ENCODE measurements around the gene SPINT2. TPM values are rescaled to one million over a fixed set of nuclear protein-coding genes. Genes with fewer than 3 reads are reported as not detected.

The SPINT2 gene
- total and polyA plus RNA-seq, 7 experiments from 2014 or later: 35.5 to 139 (median 40.9) TPM

GRCh38 chr19:38319421-38320258 lies 55.3 kb downstream of the SPINT2 start, which contains the start of gene KCNK6:
KCNK6 (plus strand) TSS chr19:38319845; CDS start chr19:38319951, 106 bp downstream.
- H3K27ac Mint-ChIP-seq: peak within 1 kb of the TSS; percentile 44 to 89 (median 75)
- no peaks in the 10 kb centered on the region for H3K27me3 Mint-ChIP-seq
- Histone ChIP-seq H3K27ac (ENCODE audit: low read depth, low read length) (peak within 1 kb of the TSS; percentile 68), H3K27me3 (ENCODE audit: control insufficient read depth in 2 of 2, insufficient read depth in 2 of 2, low read length in 2 of 2) (no peaks in the 10 kb centered on the region), H3K9me3 (ENCODE audit: control insufficient read depth in 2 of 3, low read length in 3 of 3) (no peaks in the 10 kb centered on the region), H3K4me3 (ENCODE audit: low read length) (peak within 1 kb of the TSS; percentile 64), H3K4me1 (ENCODE audit: control insufficient read depth in 2 of 2, insufficient read depth in 2 of 2, low read length in 2 of 2) (peaks cover 15 to 30% of the 10 kb centered on the region in 2 donors), H3K36me3 (ENCODE audit: control insufficient read depth in 2 of 3, insufficient read depth in 3 of 3, low read length in 3 of 3) (no peaks in the 10 kb centered on the region)
- H3K4me3 Mint-ChIP-seq: peak within 1 kb of the TSS; percentile 79 to 89 (median 86)
- H3K4me1 Mint-ChIP-seq: peaks cover 36 to 68% (median 58%) of the 10 kb centered on the region in 7 donors
- H3K9me3 Mint-ChIP-seq: no peaks in the 10 kb centered on the region
- ChIA-PET CTCF (interaction anchor here (0.6 to 1.9 kb wide), 3 partner anchors 38 to 83 kb away, joined by 3 to 5 read pairs (median 4); partner anchors contain the start of gene FAM98C), POLR2A (interaction anchor here (1.2 kb wide), 1 partner anchor 10 kb away, joined by 4 read pairs; no protein-coding TSS in a partner anchor)
- no peak for ATAC-seq
- intact Hi-C loops (cut with micrococcal nuclease): loop anchor here (1.0 to 10.0 kb wide), 10 partner anchors 18 to 1105 kb away; partner anchors contain the start of genes ACTN4 (in 1 of the 2), ECH1 (in 1 of the 2), EIF3K (in 1 of the 2) and GGN (in 1 of the 2)
- DNase-seq: peak in 8 of 9 donors; percentile 21 to 68 (median 30)
- peaks cover 0 to 4% (median 3%) of the 10 kb centered on the region in 5 donors for H3K36me3 Mint-ChIP-seq

DNA sequence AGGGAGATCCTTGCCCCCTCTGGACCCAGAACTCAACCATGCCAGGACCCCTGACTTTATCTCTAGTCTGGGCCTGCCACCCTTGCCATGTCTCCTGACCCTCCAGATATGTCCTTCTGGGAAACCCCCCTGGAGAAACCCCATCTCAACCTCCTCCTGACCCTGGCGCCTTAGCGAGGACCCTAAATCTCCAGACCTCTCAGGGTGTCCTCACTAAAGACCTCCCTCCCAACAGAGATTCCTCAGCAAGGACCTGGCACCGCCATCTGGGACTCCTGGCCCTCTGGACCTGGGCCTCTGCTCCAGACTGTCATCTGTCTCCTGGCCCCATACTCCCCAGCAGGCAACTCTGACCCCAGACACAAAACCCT lies 56.6 kb downstream of the SPINT2 start:
- Histone ChIP-seq H3K4me1 (ENCODE audit: control insufficient read depth in 2 of 2, insufficient read depth in 2 of 2, low read length in 2 of 2) (peaks cover 11 to 27% of the 10 kb centered on the region in 2 donors), H3K27me3 (ENCODE audit: control insufficient read depth in 2 of 2, insufficient read depth in 2 of 2, low read length in 2 of 2) (no peaks in the 10 kb centered on the region), H3K4me3 (ENCODE audit: low read length) (no peak overlapping the region), H3K36me3 (ENCODE audit: control insufficient read depth in 2 of 3, insufficient read depth in 3 of 3, low read length in 3 of 3) (peaks cover 0 to 8% (median 0%) of the 10 kb centered on the region in 3 experiments), H3K27ac (ENCODE audit: low read depth, low read length) (no peak overlapping the region), H3K9me3 (ENCODE audit: control insufficient read depth in 2 of 3, low read length in 3 of 3) (no peaks in the 10 kb centered on the region)
- ChIA-PET CTCF (no interaction called here), POLR2A (interaction anchor here (1.2 kb wide), 1 partner anchor 11 kb away, joined by 4 read pairs; no protein-coding TSS in a partner anchor)
- Mint-ChIP-seq H3K36me3 (peaks cover 3 to 13% (median 6%) of the 10 kb centered on the region in 5 donors), H3K4me3 (peak overlapping the region; percentile 79 to 89 (median 86)), H3K27me3 (no peaks in the 10 kb centered on the region), H3K4me1 (peaks cover 36 to 62% (median 54%) of the 10 kb centered on the region in 7 donors), H3K27ac (peak overlapping the region in 7 of 9 donors; percentile 34 to 89 (median 70)), H3K9me3 (no peaks in the 10 kb centered on the region)
- ATAC-seq (no peak), DNase-seq (no peak)
- intact Hi-C loops (cut with micrococcal nuclease): loop anchor here in 1 of 2 donors (1.0 kb wide), 1 partner anchor 16 kb away; no protein-coding TSS in a partner anchor

DNA sequence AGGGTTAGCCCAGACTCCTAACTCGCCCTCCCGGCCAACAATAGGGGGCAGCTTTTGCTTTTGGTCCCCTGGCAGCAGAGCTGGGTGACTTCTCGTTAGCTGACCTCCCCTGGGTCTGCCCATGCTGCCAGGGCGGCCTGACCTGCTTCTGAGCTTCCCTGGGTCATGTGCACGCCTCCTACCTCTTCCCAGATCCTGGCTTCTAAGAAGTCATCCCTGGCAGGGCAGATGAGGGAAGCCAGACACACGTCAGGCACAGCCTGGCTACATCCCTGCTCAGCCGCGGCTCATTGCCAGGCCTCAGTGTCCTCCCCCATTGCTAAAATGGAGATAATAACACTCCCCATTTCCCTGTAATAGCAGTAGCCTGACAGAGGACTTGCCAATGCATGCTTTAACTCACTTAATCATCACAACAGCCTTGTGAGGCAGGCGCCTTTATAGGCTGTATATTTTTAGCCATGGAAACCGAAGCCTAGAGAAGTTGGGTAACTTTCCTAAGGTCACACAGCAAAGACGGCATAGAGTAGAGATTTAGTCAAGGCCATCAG lies 57.3 kb downstream of the SPINT2 start:
- H3K27ac ChIP-seq (ENCODE audit: low read depth, low read length): no peak overlapping the region

GRCh38 chr19:38323291-38323690 lies 58.9 kb downstream of the SPINT2 start:
- no peak for ATAC-seq
- Histone ChIP-seq H3K36me3 (ENCODE audit: control insufficient read depth in 2 of 3, insufficient read depth in 3 of 3, low read length in 3 of 3) (peaks cover 4 to 30% (median 4%) of the 10 kb centered on the region in 3 experiments), H3K9me3 (ENCODE audit: control insufficient read depth in 2 of 3, low read length in 3 of 3) (no peaks in the 10 kb centered on the region), H3K4me3 (ENCODE audit: low read length) (no peak overlapping the region), H3K27ac (ENCODE audit: low read depth, low read length) (no peak overlapping the region), H3K27me3 (ENCODE audit: control insufficient read depth in 2 of 2, insufficient read depth in 2 of 2, low read length in 2 of 2) (no peaks in the 10 kb centered on the region), H3K4me1 (ENCODE audit: control insufficient read depth in 2 of 2, insufficient read depth in 2 of 2, low read length in 2 of 2) (peaks cover 11% of the 10 kb centered on the region in 2 donors)
- intact Hi-C loops (cut with micrococcal nuclease): no loop called here
- H3K27me3 Mint-ChIP-seq: no peaks in the 10 kb centered on the region
- peaks cover 10 to 27% (median 14%) of the 10 kb centered on the region in 5 donors for H3K36me3 Mint-ChIP-seq
- ChIA-PET POLR2A (no interaction called here), CTCF (no interaction called here)
- peaks cover 28 to 43% (median 33%) of the 10 kb centered on the region in 7 donors for H3K4me1 Mint-ChIP-seq
- no peaks in the 10 kb centered on the region for H3K9me3 Mint-ChIP-seq
- H3K27ac Mint-ChIP-seq: peak overlapping the region in 3 of 9 donors; percentile 8 to 47 (median 46)
- no peak for DNase-seq
- no peak overlapping the region for H3K4me3 Mint-ChIP-seq

More for the DNA sequence above, 57.3 kb downstream of the SPINT2 start:
- POLR2A ChIA-PET: no interaction called here
- CTCF ChIA-PET: no interaction called here
- Histone ChIP-seq H3K36me3 (ENCODE audit: control insufficient read depth in 2 of 3, insufficient read depth in 3 of 3, low read length in 3 of 3) (peaks cover 0 to 15% (median 0%) of the 10 kb centered on the region in 3 experiments), H3K4me1 (ENCODE audit: control insufficient read depth in 2 of 2, insufficient read depth in 2 of 2, low read length in 2 of 2) (peaks cover 11 to 19% of the 10 kb centered on the region in 2 donors), H3K4me3 (ENCODE audit: low read length) (no peak overlapping the region), H3K27me3 (ENCODE audit: control insufficient read depth in 2 of 2, insufficient read depth in 2 of 2, low read length in 2 of 2) (no peaks in the 10 kb centered on the region), H3K9me3 (ENCODE audit: control insufficient read depth in 2 of 3, low read length in 3 of 3) (no peaks in the 10 kb centered on the region)
- no peaks in the 10 kb centered on the region for H3K9me3 Mint-ChIP-seq
- DNase-seq (no peak), ATAC-seq (no peak)
- H3K36me3 Mint-ChIP-seq: peaks cover 3 to 15% (median 8%) of the 10 kb centered on the region in 5 donors
- peak overlapping the region in 8 of 9 donors; percentile 1 to 89 (median 10) for H3K27ac Mint-ChIP-seq
- intact Hi-C loops (cut with micrococcal nuclease): no loop called here
- peak overlapping the region in 9 of 10 donors; percentile 46 to 89 (median 86) for H3K4me3 Mint-ChIP-seq
- peaks cover 31 to 55% (median 46%) of the 10 kb centered on the region in 7 donors for H3K4me1 Mint-ChIP-seq
- no peaks in the 10 kb centered on the region for H3K27me3 Mint-ChIP-seq

DNA sequence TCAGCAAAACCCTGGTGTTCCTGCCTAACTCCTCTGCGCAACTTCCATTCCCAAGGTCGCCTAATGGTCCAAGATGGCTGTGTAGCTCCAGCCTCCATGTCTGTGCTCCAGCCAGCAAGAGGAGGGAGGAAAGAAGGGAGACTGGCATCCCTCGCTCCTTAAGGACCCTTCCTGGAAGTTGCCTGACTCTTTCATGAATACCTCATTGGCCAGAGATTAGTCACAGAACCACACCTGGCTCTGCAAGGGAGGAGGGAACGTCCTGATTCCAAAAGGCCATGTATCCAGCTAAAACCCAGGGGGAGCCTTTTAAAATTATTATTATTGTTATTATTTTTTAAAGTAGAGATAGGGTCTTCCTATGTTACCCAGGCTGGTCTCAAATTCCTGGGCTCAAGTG lies 60.1 kb downstream of the SPINT2 start:
- H3K36me3 ChIP-seq (ENCODE audit: control insufficient read depth in 2 of 3, insufficient read depth in 3 of 3, low read length in 3 of 3): peaks cover 4 to 34% (median 4%) of the 10 kb centered on the region in 3 experiments
- H3K36me3 Mint-ChIP-seq: peaks cover 10 to 28% (median 19%) of the 10 kb centered on the region in 5 donors
- CTCF ChIA-PET: interaction anchor here (0.6 kb wide), 1 partner anchor 418 kb away, joined by 3 read pairs; the partner anchor contains the start of gene WDR87
- POLR2A ChIA-PET: no interaction called here
- peaks cover 20 to 32% (median 26%) of the 10 kb centered on the region in 7 donors for H3K4me1 Mint-ChIP-seq
- no peak overlapping the region for H3K4me3 ChIP-seq (ENCODE audit: low read length)
- no peaks in the 10 kb centered on the region for H3K9me3 Mint-ChIP-seq
- DNase-seq (no peak), ATAC-seq (no peak)
- intact Hi-C loops (cut with micrococcal nuclease): no loop called here
- peaks cover 6% of the 10 kb centered on the region in 2 donors for H3K4me1 ChIP-seq (ENCODE audit: control insufficient read depth in 2 of 2, insufficient read depth in 2 of 2, low read length in 2 of 2)
- H3K27ac Mint-ChIP-seq: no peak overlapping the region
- no peaks in the 10 kb centered on the region for H3K27me3 ChIP-seq (ENCODE audit: control insufficient read depth in 2 of 2, insufficient read depth in 2 of 2, low read length in 2 of 2)
- H3K9me3 ChIP-seq (ENCODE audit: control insufficient read depth in 2 of 3, low read length in 3 of 3): no peaks in the 10 kb centered on the region
- no peak overlapping the region for H3K27ac ChIP-seq (ENCODE audit: low read depth, low read length)
- no peak overlapping the region for H3K4me3 Mint-ChIP-seq
- no peaks in the 10 kb centered on the region for H3K27me3 Mint-ChIP-seq

GRCh38 chr19:38326591-38326990 lies 62.2 kb downstream of the SPINT2 start:
- H3K9me3 Mint-ChIP-seq: no peaks in the 10 kb centered on the region
- no peak overlapping the region for H3K27ac ChIP-seq (ENCODE audit: low read depth, low read length)
- no peak for DNase-seq
- H3K36me3 Mint-ChIP-seq: peaks cover 10 to 32% (median 21%) of the 10 kb centered on the region in 5 donors
- no peak overlapping the region for H3K4me3 Mint-ChIP-seq
- no peaks in the 10 kb centered on the region for H3K27me3 ChIP-seq (ENCODE audit: control insufficient read depth in 2 of 2, insufficient read depth in 2 of 2, low read length in 2 of 2)
- H3K36me3 ChIP-seq (ENCODE audit: control insufficient read depth in 2 of 3, insufficient read depth in 3 of 3, low read length in 3 of 3): peaks cover 4 to 34% (median 4%) of the 10 kb centered on the region in 3 experiments
- ChIA-PET POLR2A (no interaction called here), CTCF (no interaction called here)
- H3K4me1 Mint-ChIP-seq: peaks cover 8 to 14% (median 11%) of the 10 kb centered on the region in 7 donors
- no peak overlapping the region for H3K27ac Mint-ChIP-seq
- no peak for ATAC-seq
- H3K4me3 ChIP-seq (ENCODE audit: low read length): no peak overlapping the region
- H3K9me3 ChIP-seq (ENCODE audit: control insufficient read depth in 2 of 3, low read length in 3 of 3): no peaks in the 10 kb centered on the region
- no peaks in the 10 kb centered on the region for H3K4me1 ChIP-seq (ENCODE audit: control insufficient read depth in 2 of 2, insufficient read depth in 2 of 2, low read length in 2 of 2)
- H3K27me3 Mint-ChIP-seq: no peaks in the 10 kb centered on the region
- intact Hi-C loops (cut with micrococcal nuclease): no loop called here
